ENCODE data around the gene OSBPL1A.

OSBPL1A gene

GRCh38 chr18:24397694-24398368 lies at the start of gene OSBPL1A:
Gene OSBPL1A, minus strand, starts transcription at chr18:24397824. Its CDS starts 20,291 bp downstream, at chr18:24377533.
- DNase-seq, result peak; percentile 76

GRCh38 chr18:24446953-24447538 lies 49.4 kb upstream of the OSBPL1A start:
- no peak for DNase-seq

- no peak for DNase-seq
These were observed 48.8 kb upstream of the OSBPL1A start for GRCh38 chr18:24446453-24446852.

GRCh38 chr18:24443870-24444269 lies 46.2 kb upstream of the OSBPL1A start:
- DNase-seq, result no peak

GRCh38 chr18:24436939-24437338 lies 39.3 kb upstream of the OSBPL1A start:
- DNase-seq, result no peak

- no peak for DNase-seq
These were observed 35.0 kb upstream of the OSBPL1A start for GRCh38 chr18:24432618-24433017.

GRCh38 chr18:24429188-24429587 lies 31.6 kb upstream of the OSBPL1A start:
- no peak for DNase-seq

- no peak for DNase-seq
These were observed 31.1 kb upstream of the OSBPL1A start for GRCh38 chr18:24428709-24429108.

GRCh38 chr18:24427484-24427883 lies 29.9 kb upstream of the OSBPL1A start:
- no peak for DNase-seq

- DNase-seq, result peak; percentile 76
These were observed 29.0 kb upstream of the OSBPL1A start, which contains the start of gene IMPACT for GRCh38 chr18:24426398-24427294. Gene IMPACT, plus strand, starts transcription at chr18:24426670. Its CDS starts 87 bp downstream, at chr18:24426757.

GRCh38 chr18:24426073-24426397 lies 28.4 kb upstream of the OSBPL1A start:
- no peak for DNase-seq

- DNase-seq, result no peak
These were observed 24.2 kb upstream of the OSBPL1A start for GRCh38 chr18:24421831-24422230.

GRCh38 chr18:24420551-24420950 lies 22.9 kb upstream of the OSBPL1A start:
- no peak for DNase-seq

- DNase-seq, result no peak
These were observed 19.9 kb upstream of the OSBPL1A start for GRCh38 chr18:24417480-24417879.

- DNase-seq, result no peak
These were observed 16.9 kb upstream of the OSBPL1A start for GRCh38 chr18:24414349-24415003.

GRCh38 chr18:24413148-24413547 lies 15.5 kb upstream of the OSBPL1A start:
- DNase-seq, result no peak

- no peak for DNase-seq
These were observed 10.9 kb upstream of the OSBPL1A start for GRCh38 chr18:24408496-24408895.

- DNase-seq, result no peak
These were observed 7.0 kb upstream of the OSBPL1A start for GRCh38 chr18:24404591-24404990.

- no peak for DNase-seq
These were observed 5.5 kb upstream of the OSBPL1A start for GRCh38 chr18:24403076-24403475.

GRCh38 chr18:24402209-24402785 lies 4.7 kb upstream of the OSBPL1A start:
- DNase-seq, result no peak

- DNase-seq, result no peak
These were observed 3.0 kb upstream of the OSBPL1A start for GRCh38 chr18:24400587-24400986.

- DNase-seq, result no peak
These were observed 916 bp upstream of the OSBPL1A start for GRCh38 chr18:24398540-24398939.
